Left renal cortex interstitium (tissue), 4 donors: ENCODE data around the gene MAP1S. TPM values are rescaled to one million over a fixed set of nuclear protein-coding genes. Genes with fewer than 3 reads are reported as not detected.

Experiments used
- DNase-seq, 4 donors: peaks; one replicate each; pipeline ENCODE4 v3.0.0-alpha.2; 2013; ENCODE audit warnings: low read depth in 4 of 4, low spot score in 2 of 4, missing footprints in 1 of 4
- polyA plus RNA-seq, 4 donors: library from polyadenylated mRNA; unstranded; fragments of 120-200 nt; gene quantifications; one replicate each; pipeline ENCODE4 v1.2.1, GENCODE V29; 2013; ENCODE audit not compliant: insufficient read length in 4 of 4

MAP1S gene
- polyA plus RNA-seq, 4 donors = 29.1 to 49.0 (median 40.0) TPM

- DNase-seq = no peak
Measured at GRCh38 chr19:17734146-17734545, 14.9 kb downstream of the MAP1S start.

GRCh38 chr19:17735410-17735809 lies 16.1 kb downstream of the MAP1S start:
- DNase-seq = no peak

DNA sequence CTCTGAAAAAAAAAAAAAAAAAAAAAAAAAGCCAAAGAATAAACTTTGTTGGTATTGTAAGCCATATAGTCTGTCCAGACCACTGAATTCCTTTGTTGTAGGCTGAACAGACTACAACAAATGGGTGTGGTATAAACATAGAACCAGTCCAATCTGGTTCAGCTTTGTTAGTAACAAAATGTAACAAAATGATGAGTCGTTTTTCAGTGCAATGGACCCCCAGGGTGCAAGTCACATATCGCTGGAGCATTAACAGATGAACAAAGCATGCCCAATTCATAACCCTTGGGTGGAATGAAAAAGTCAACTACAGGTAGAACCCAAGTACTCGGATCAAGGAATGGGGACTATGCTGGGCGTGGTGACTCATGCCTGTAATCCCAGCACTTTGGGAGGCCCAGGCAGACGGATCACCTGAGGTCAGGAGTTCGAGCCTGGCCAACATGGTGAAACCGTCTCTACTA lies 18.4 kb downstream of the MAP1S start:
- DNase-seq = no peak

- DNase-seq = no peak
Measured at GRCh38 chr19:17739121-17739875, 20.0 kb downstream of the MAP1S start.

- no peak for DNase-seq
Measured at GRCh38 chr19:17741456-17741855, 22.2 kb downstream of the MAP1S start.

DNA sequence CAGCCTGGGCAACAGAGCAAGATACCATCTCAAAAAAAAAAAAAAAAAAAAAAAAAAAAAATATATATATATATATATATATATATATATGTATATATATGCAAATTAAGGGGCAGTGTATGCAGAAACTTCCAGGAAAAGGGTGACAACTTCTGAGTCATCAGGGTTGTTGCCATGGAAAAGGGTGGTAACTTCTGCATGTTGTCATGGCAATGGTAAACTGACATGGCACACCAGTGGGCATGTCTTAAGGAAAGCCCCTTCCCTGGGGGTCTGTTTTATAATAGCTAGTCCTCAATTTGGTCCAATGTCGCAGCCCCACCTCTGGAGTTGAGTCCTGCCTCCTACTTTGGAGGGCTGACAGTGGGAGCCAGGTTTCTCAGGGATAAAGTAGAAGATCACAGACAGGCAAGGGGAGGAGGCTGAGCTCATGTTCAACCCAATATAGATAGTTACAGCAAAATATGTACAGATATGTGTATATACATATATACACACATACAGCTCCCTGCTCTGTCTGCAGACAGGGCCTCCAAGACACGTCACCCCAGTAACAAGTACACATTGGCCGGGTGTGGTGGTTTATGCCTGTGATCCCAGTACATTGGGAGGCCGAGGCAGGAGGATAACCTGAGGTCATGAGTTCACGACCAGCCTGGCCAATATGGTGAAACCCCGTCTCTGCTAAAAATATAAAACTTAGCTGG lies 24.7 kb downstream of the MAP1S start:
- no peak for DNase-seq

DNA sequence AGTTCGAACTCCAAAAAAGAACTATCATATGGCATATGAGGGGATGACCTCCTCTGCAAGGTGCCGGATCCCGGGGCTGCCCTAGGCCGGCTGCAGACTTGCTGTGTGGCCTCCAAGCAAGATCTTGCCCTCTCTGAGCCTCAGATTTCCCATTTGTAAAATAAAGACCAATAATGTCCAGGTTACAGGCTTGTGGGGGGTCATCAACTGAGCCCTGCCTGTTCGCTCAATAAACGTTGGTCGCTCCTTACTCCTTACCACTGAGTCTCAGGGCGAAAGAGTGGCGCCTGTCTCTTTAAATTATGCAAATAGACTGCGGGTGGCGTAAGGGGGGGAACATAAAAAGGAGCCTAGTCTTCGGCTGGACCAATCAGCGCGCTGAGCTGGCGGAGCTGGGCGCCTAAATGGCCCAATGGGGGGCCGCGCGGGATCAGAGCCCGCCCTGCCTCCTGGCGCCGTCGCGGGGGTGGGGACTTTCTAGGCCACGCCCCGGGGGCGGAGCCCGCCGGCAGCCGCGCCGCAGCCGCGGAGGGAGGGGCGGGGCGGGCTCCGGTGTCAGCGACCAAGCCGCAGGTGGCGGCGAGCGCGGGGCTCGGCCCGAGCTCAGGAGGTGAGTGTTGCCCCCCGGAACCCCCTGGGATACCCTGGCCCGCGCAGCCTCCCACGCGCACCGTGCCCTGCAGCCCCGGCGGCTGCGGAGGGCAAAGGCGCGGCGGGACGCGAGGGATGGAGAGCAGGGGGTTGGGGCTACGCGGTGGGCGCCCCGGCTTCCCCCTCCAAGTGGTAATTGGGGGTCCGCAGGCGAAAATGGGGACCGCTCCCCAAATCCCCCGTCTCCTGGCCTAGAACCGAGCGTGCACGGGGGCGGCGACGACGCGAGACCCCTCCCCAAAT lies 28.2 kb downstream of the MAP1S start:
- peak in 3 of 4 donors; percentile 70 to 84 (median 81) for DNase-seq

GRCh38 chr19:17748884-17749638 lies 29.8 kb downstream of the MAP1S start:
- no peak for DNase-seq

- DNase-seq = no peak
Measured at GRCh38 chr19:17749912-17750317, 30.6 kb downstream of the MAP1S start.

DNA sequence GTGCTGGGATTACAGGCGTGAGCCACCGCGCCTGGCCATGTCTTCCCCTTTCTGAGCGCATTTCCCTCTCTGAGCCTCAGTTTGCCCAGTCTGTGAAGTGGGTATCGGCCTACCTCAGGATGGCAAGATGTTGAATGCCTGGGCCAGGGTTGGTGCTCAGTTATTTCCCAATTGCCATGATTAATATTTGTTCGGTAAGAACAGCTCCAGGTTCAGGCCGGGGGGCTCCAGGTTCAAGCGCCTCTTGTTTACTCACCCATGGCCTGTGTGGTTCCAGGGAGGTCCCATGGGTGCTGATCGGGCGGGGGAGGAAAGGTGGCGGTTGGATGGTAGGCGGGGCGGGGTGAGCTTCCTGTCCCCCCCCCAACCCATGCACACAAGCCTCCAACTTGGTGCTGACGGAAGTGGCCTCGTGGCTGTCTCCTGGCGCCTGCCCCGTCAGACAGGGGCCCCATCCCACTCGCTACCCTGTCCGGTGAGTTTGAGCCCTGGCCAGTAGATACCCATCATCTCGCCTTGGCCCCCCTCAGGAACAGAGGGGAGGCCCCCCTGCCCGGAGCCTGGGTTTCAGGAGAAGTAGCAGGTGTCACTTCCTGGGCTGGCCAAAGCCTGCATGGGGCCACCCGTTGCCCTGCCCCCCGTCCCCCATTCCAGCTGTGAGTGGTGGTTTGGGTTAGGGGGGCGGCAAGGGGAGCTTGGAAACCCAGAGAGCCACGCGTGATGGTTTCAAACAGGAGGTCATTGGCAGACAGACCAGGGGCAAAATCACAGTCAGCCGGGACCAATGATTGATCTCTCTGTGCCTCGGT lies 32.0 kb downstream of the MAP1S start, which contains the start of gene FCHO1:
TSS of gene FCHO1 (plus strand) at position 375 of the 809 bp plus-strand sequence. CDS start 3,688 bp downstream, outside the sequence.
- DNase-seq = no peak

- no peak for DNase-seq
Measured at GRCh38 chr19:17751912-17752273, 32.6 kb downstream of the MAP1S start.

DNA sequence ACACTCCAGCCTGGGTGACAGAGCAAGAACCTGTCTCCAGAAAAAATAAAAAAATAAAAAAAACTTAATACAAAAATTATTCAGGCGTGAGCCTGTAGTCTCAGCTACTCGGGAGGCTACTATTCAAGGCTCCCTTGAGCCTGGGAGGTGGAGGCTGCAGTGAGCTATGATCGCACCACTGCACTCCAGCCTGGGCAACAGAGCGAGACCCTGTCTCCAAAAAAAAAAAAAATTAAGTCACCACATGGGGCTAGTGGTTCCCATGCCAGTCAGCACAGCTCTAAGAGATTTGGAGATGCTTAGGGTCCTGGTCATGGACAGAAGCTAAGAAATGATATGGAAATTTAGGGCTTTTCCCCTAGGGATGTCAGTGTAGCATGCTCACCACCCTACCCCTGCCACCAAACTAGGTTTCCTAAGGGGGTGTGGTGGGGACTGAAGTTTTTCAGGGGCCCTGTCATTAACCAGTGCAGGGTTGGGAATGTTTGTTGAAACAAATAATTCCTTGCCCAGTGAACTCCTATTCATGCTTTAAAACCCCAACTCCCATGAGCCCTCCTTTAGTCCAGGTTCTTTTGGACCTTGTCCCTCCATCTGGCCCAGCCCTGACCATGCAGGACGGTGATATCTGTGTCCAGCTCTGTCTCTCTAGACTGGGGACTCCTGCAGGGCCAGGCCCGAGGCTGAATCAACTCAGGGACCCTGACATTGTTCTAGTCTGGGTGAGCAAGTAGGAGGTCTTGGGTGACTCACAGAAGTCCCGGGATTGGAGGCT lies 33.8 kb downstream of the MAP1S start:
- DNase-seq = no peak

GRCh38 chr19:17753976-17754375 lies 34.7 kb downstream of the MAP1S start:
- DNase-seq = no peak

- DNase-seq = no peak
Measured at GRCh38 chr19:17754634-17755442, 35.6 kb downstream of the MAP1S start.

GRCh38 chr19:17755443-17755890 lies 36.2 kb downstream of the MAP1S start:
- DNase-seq = no peak

GRCh38 chr19:17755977-17756670 lies 36.8 kb downstream of the MAP1S start:
- no peak for DNase-seq

DNA sequence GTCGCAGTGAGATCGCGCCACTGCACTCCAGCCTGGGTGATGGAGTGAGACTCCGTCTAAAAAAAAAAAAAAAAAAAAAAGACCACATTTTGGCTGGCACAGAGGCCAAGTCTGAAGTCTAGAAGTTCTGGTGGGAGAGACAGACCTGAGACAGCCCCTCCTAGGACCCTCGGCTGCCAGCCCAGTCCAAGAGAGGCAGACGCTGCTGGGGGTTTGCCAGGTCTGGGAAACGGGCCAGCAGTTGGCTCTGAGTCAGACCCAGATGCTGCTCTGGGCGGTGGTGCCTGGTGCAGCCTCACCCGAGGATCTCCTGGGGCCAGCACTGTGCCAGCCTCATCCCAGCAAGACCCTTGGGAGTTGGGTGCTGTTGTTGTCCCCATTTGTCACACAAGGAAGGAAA lies 37.8 kb downstream of the MAP1S start:
- DNase-seq = no peak
